HT-29 (cell line): ENCODE data around the gene GRK3. TPM values are rescaled to one million over a fixed set of nuclear protein-coding genes. Genes with fewer than 3 reads are reported as not detected.
"Not testable (repeated sequence)": the region's sequence is repeated elsewhere in the genome, so short reads cannot be mapped to it uniquely, and the experiment has no call there.

Experiments
- DNase-seq: peaks from one replicate; pipeline ENCODE4 v3.0.0-alpha.2; 2015; ENCODE audit warnings: low spot score
- total RNA-seq: library from RNA; depleted of rRNA; stranded (reverse); fragments of >200 nt; shearing (Covaris generic); gene quantifications from 2 replicates; pipeline ENCODE4 v1.2.3, GENCODE V29; 2014

GRK3 gene
- total RNA-seq, 1 experiment from 2014 or later, result 1.5 TPM

GRCh38 chr22:25571969-25572707 lies 7.7 kb downstream of the GRK3 start:
- not testable (repeated sequence) for DNase-seq

- DNase-seq, result no peak
Observed at GRCh38 chr22:25572708-25573171, 8.3 kb downstream of the GRK3 start.

- DNase-seq, result no peak
Observed at GRCh38 chr22:25573841-25574240, 9.4 kb downstream of the GRK3 start.

GRCh38 chr22:25574736-25575135 lies 10.3 kb downstream of the GRK3 start:
- DNase-seq, result no peak

GRCh38 chr22:25575674-25576392 lies 11.4 kb downstream of the GRK3 start:
- not testable (repeated sequence) for DNase-seq

- not testable (repeated sequence) for DNase-seq
Observed at GRCh38 chr22:25581452-25581851, 17.0 kb downstream of the GRK3 start.

GRCh38 chr22:25582946-25583345 lies 18.5 kb downstream of the GRK3 start:
- DNase-seq, result no peak

GRCh38 chr22:25584993-25585392 lies 20.5 kb downstream of the GRK3 start:
- not testable (repeated sequence) for DNase-seq

GRCh38 chr22:25589664-25590063 lies 25.2 kb downstream of the GRK3 start:
- DNase-seq, result not testable (repeated sequence)

- not testable (repeated sequence) for DNase-seq
Observed at GRCh38 chr22:25593323-25593722, 28.8 kb downstream of the GRK3 start.

GRCh38 chr22:25598609-25599008 lies 34.1 kb downstream of the GRK3 start:
- no peak for DNase-seq

- no peak for DNase-seq
Observed at GRCh38 chr22:25602445-25602844, 38.0 kb downstream of the GRK3 start.

GRCh38 chr22:25602916-25603315 lies 38.4 kb downstream of the GRK3 start:
- no peak for DNase-seq

- DNase-seq, result not testable (repeated sequence)
Observed at GRCh38 chr22:25605146-25605545, 40.7 kb downstream of the GRK3 start.

- not testable (repeated sequence) for DNase-seq
Observed at GRCh38 chr22:25605565-25605964, 41.1 kb downstream of the GRK3 start.

GRCh38 chr22:25611284-25611683 lies 46.8 kb downstream of the GRK3 start:
- not testable (repeated sequence) for DNase-seq

GRCh38 chr22:25613131-25613530 lies 48.7 kb downstream of the GRK3 start:
- DNase-seq, result not testable (repeated sequence)

- DNase-seq, result not testable (repeated sequence)
Observed at GRCh38 chr22:25613558-25613957, 49.1 kb downstream of the GRK3 start.

GRCh38 chr22:25614791-25615190 lies 50.3 kb downstream of the GRK3 start:
- DNase-seq, result not testable (repeated sequence)

- DNase-seq, result no peak
Observed at GRCh38 chr22:25621986-25622385, 57.5 kb downstream of the GRK3 start.

- DNase-seq, result no peak
Observed at GRCh38 chr22:25623310-25623734, 58.8 kb downstream of the GRK3 start.

- no peak for DNase-seq
Observed at GRCh38 chr22:25623851-25624250, 59.4 kb downstream of the GRK3 start.

- no peak for DNase-seq
Observed at GRCh38 chr22:25624476-25624875, 60.0 kb downstream of the GRK3 start.
